ENCODE measurements around the gene TOM1L2.

DNA sequence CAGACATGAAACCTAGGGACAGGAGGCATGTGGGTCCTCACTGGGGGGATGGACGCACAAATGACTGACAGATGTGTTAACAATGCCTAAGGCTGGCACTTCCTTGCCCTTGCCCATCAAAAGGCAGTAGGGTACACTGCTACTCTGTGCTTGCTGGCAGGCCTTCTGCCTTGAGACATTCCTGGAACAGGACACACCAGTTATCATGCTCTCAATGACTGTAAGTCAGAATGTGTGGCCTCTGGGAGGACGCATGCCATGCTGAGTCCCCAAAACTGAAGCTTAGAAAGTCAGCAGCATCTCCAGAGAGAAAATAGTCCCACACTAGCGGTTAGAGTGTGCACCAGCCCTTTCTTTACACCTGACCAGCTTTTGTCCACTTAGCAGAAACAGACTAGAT is 119.3 kb downstream of the TOM1L2 start:
- TF ChIP-seq, protein P1, sequence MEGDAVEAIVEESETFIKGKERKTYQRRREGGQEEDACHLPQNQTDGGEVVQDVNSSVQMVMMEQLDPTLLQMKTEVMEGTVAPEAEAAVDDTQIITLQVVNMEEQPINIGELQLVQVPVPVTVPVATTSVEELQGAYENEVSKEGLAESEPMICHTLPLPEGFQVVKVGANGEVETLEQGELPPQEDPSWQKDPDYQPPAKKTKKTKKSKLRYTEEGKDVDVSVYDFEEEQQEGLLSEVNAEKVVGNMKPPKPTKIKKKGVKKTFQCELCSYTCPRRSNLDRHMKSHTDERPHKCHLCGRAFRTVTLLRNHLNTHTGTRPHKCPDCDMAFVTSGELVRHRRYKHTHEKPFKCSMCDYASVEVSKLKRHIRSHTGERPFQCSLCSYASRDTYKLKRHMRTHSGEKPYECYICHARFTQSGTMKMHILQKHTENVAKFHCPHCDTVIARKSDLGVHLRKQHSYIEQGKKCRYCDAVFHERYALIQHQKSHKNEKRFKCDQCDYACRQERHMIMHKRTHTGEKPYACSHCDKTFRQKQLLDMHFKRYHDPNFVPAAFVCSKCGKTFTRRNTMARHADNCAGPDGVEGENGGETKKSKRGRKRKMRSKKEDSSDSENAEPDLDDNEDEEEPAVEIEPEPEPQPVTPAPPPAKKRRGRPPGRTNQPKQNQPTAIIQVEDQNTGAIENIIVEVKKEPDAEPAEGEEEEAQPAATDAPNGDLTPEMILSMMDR (IDR thresholded peaks at IDR 0.05): no peak
- TF ChIP-seq POLR2A (IDR thresholded peaks at IDR 0.05): no peak

Data from uterus (tissue), 2 donors.